SK-N-SH (cell line): ENCODE data around the gene DAGLA.

ENCODE experiments used
- CHD2 ChIP-seq: fragments of 150-350 bp; IDR thresholded peaks from 2 replicates; pipeline ENCODE4 v1.6.1; 2018; ENCODE audit warnings: low read length; ENCODE audit not compliant: partially characterized antibody
- EP300 ChIP-seq, 2 experiments: IDR thresholded peaks; 2 replicates each; pipeline versions ENCODE4 v1.4.0 to v1.6.1; 2012; ENCODE audit warnings: borderline replicate concordance in 1 of 2, low read depth in 1 of 2, low read length in 1 of 2
- FOSL2 ChIP-seq: IDR thresholded peaks from 2 replicates; pipeline ENCODE4 v1.4.0; 2012; ENCODE audit warnings: low read depth, mild to moderate bottlenecking, moderate library complexity, borderline replicate concordance
- GABPA ChIP-seq: IDR thresholded peaks from 2 replicates; pipeline ENCODE4 v1.4.0; 2012; ENCODE audit warnings: low read depth, mild to moderate bottlenecking
- JUND ChIP-seq: IDR thresholded peaks from 2 replicates; pipeline ENCODE4 v1.4.0; 2012
- MEF2A ChIP-seq: IDR thresholded peaks from 2 replicates; pipeline ENCODE4 v1.4.0; 2012; ENCODE audit warnings: low read depth, borderline replicate concordance
- NFIC ChIP-seq: IDR thresholded peaks from 2 replicates; pipeline ENCODE4 v1.4.0; 2012; ENCODE audit warnings: borderline replicate concordance
- POLR2AphosphoS5 ChIP-seq: IDR thresholded peaks from 2 replicates; pipeline ENCODE4 v1.6.1; 2012; ENCODE audit warnings: low read depth, low read length
- RAD21 ChIP-seq: IDR thresholded peaks from 2 replicates; pipeline ENCODE4 v1.6.1; 2012; ENCODE audit warnings: mild to moderate bottlenecking, low read length
- TEAD4 ChIP-seq: IDR thresholded peaks from 2 replicates; pipeline ENCODE4 v1.4.0; 2012; ENCODE audit warnings: mild to moderate bottlenecking, borderline replicate concordance; ENCODE audit not compliant: insufficient read depth
- USF2 ChIP-seq: fragments of 150-350 bp; IDR thresholded peaks from 2 replicates; pipeline ENCODE4 v1.6.1; 2017; ENCODE audit warnings: antibody characterized with exemption, low read length, low read depth, borderline replicate concordance
- TF ChIP-seq, protein P1 (sequence below): fragments of 200-600 bp; sonication (generic); IDR thresholded peaks from 2 replicates; pipeline ENCODE4 v1.6.1; 2017; ENCODE audit warnings: antibody characterized with exemption, mild to moderate bottlenecking, moderate library complexity
- TF ChIP-seq, protein P2 (sequence below): IDR thresholded peaks from 2 replicates; pipeline ENCODE4 v1.4.0; 2012; ENCODE audit warnings: low read depth
- TF ChIP-seq, protein P3 (sequence below): IDR thresholded peaks from 2 replicates; pipeline ENCODE4 v1.6.1; 2012; ENCODE audit warnings: mild to moderate bottlenecking, low read depth, low read length, moderate library complexity

DNA sequence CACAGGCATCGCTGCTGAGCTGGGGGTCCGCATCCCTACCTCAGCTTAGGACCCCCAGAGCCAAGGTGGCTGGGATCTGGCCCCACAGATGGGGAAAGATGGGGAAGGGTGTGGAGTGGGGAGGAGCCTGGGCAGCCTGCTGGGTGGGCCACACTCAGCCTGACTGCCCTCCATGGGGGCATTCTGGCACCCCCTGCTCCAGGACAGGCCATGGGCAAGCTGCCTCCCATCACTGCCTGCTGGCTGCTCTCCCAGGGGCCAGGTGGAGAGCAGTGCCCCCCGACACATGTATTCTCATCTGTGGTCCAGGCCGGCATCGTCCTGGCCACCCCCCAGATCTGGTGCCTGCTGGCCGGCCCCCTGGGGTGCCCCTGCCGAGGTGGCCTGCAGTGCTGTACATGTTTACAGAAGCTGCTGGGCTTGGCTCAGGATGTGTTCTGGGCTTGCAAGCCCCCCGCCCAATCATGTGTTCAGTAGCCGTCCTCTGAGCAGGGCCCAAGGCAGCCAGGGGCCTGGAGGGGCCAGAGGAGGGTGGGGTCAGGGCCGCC, 64.5 kb downstream of the DAGLA start:
- TF ChIP-seq, protein P1, sequence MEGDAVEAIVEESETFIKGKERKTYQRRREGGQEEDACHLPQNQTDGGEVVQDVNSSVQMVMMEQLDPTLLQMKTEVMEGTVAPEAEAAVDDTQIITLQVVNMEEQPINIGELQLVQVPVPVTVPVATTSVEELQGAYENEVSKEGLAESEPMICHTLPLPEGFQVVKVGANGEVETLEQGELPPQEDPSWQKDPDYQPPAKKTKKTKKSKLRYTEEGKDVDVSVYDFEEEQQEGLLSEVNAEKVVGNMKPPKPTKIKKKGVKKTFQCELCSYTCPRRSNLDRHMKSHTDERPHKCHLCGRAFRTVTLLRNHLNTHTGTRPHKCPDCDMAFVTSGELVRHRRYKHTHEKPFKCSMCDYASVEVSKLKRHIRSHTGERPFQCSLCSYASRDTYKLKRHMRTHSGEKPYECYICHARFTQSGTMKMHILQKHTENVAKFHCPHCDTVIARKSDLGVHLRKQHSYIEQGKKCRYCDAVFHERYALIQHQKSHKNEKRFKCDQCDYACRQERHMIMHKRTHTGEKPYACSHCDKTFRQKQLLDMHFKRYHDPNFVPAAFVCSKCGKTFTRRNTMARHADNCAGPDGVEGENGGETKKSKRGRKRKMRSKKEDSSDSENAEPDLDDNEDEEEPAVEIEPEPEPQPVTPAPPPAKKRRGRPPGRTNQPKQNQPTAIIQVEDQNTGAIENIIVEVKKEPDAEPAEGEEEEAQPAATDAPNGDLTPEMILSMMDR, result no peak
- TF ChIP-seq POLR2AphosphoS5 (no peak), EP300 (IDR thresholded peaks at IDR 0.05; ENCODE audit: borderline replicate concordance in 1 of 2, low read depth in 1 of 2, low read length in 1 of 2) (no peak), GABPA (no peak), FOSL2 (no peak), TEAD4 (no peak), MEF2A (no peak), CHD2 (no peak), USF2 (no peak), RAD21 (no peak), JUND (no peak), NFIC (no peak)
- TF ChIP-seq, protein P2, sequence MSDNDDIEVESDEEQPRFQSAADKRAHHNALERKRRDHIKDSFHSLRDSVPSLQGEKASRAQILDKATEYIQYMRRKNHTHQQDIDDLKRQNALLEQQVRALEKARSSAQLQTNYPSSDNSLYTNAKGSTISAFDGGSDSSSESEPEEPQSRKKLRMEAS, result no peak
- TF ChIP-seq, protein P3, sequence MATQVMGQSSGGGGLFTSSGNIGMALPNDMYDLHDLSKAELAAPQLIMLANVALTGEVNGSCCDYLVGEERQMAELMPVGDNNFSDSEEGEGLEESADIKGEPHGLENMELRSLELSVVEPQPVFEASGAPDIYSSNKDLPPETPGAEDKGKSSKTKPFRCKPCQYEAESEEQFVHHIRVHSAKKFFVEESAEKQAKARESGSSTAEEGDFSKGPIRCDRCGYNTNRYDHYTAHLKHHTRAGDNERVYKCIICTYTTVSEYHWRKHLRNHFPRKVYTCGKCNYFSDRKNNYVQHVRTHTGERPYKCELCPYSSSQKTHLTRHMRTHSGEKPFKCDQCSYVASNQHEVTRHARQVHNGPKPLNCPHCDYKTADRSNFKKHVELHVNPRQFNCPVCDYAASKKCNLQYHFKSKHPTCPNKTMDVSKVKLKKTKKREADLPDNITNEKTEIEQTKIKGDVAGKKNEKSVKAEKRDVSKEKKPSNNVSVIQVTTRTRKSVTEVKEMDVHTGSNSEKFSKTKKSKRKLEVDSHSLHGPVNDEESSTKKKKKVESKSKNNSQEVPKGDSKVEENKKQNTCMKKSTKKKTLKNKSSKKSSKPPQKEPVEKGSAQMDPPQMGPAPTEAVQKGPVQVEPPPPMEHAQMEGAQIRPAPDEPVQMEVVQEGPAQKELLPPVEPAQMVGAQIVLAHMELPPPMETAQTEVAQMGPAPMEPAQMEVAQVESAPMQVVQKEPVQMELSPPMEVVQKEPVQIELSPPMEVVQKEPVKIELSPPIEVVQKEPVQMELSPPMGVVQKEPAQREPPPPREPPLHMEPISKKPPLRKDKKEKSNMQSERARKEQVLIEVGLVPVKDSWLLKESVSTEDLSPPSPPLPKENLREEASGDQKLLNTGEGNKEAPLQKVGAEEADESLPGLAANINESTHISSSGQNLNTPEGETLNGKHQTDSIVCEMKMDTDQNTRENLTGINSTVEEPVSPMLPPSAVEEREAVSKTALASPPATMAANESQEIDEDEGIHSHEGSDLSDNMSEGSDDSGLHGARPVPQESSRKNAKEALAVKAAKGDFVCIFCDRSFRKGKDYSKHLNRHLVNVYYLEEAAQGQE, result no peak
